Panc1 (cell line): ENCODE measurements around the gene PEX16. TPM values are rescaled to one million over a fixed set of nuclear protein-coding genes. Genes with fewer than 3 reads are reported as not detected.

Source experiments
- ATAC-seq: fragments of 200-7000 bp; cut with Tn5 transposase; 2 replicates; pipeline ENCODE4 v1.9.1; 2020; ENCODE audit warnings: mild to moderate bottlenecking, moderate library complexity
- BruUV-seq: library from RNA; stranded (reverse); fragments of 400-500 nt; replicated peaks from 2 replicates; lab custom pipeline; 2021; lab: Mats Ljungman, UMichigan
- CTCF ChIA-PET: fragments of 300-600 bp; sonication (Branson Sonifier 250); formaldehyde crosslinking; loops from one replicate; lab custom pipeline; 2022; ENCODE audit warnings: antibody characterized with exemption; lab: Charles Lee
- POLR2A ChIA-PET: fragments of 300-600 bp; sonication (Branson Sonifier 250); formaldehyde crosslinking; loops from one replicate; lab custom pipeline; 2022; ENCODE audit warnings: antibody characterized with exemption; lab: Charles Lee
- DNase-seq: peaks from one replicate; pipeline ENCODE4 v3.0.0-alpha.2; 2010; ENCODE audit warnings: low read depth, low spot score
- H3K27ac ChIP-seq: 2 replicates; pipeline ENCODE4 v1.5.1; 2011; ENCODE audit warnings: mild to moderate bottlenecking, low read length, inconsistent platforms
- H3K27me3 ChIP-seq: fragments of 200-500 bp; sonication (Bioruptor generic); 2 replicates; pipeline ENCODE4 v1.6.0; 2014; ENCODE audit warnings: low read length, inconsistent platforms; ENCODE audit not compliant: control insufficient read depth, insufficient read depth
- H3K36me3 ChIP-seq: fragments of 200-500 bp; sonication (Bioruptor generic); 2 replicates; pipeline ENCODE4 v1.5.1; 2014; ENCODE audit warnings: inconsistent platforms, mild to moderate bottlenecking, low read length, moderate library complexity; ENCODE audit not compliant: control insufficient read depth, insufficient read depth
- H3K4me1 ChIP-seq: 2 replicates; pipeline ENCODE4 v1.5.1; 2011; ENCODE audit warnings: inconsistent platforms, mild to moderate bottlenecking, low read length, moderate library complexity; ENCODE audit not compliant: control insufficient read depth, insufficient read depth
- H3K4me3 ChIP-seq, 2 experiments: 2 replicates each; pipeline ENCODE4 v1.5.1; 2011 to 2012; ENCODE audit warnings: low read depth in 2 of 2, low read length in 2 of 2, mild to moderate bottlenecking in 2 of 2, inconsistent platforms in 1 of 2, moderate library complexity in 1 of 2
- H3K9me3 ChIP-seq: fragments of 200-500 bp; sonication (Bioruptor generic); 2 replicates; pipeline ENCODE4 v1.5.1; 2014; ENCODE audit warnings: low read depth, mild to moderate bottlenecking, inconsistent platforms, low read length, moderate library complexity; ENCODE audit not compliant: control insufficient read depth, insufficient read depth
- POLR2AphosphoS5 ChIP-seq: IDR thresholded peaks from 2 replicates; pipeline ENCODE4 v1.6.1; 2012; ENCODE audit warnings: mild to moderate bottlenecking, low read depth, low read length, moderate library complexity
- SIN3A ChIP-seq: IDR thresholded peaks from 2 replicates; pipeline ENCODE4 v1.6.1; 2012; ENCODE audit warnings: low read depth, mild to moderate bottlenecking, low read length, moderate library complexity, borderline replicate concordance; ENCODE audit not compliant: insufficient read depth
- TCF7L2 ChIP-seq: IDR thresholded peaks from 2 replicates; pipeline ENCODE4 v1.6.1; 2011; ENCODE audit warnings: mild to moderate bottlenecking, low read depth, low read length, inconsistent platforms
- in situ Hi-C: cut with HindIII; loops from 2 replicates; pipeline ENCODE4 v1.10.0; 2016; ENCODE audit warnings: low sequenced_read_pairs, low pct_unique_long_range_greater_than_20kb
- intact Hi-C: fragments of 100-400 bp; cut with micrococcal nuclease; formaldehyde crosslinking; loops from one replicate; pipeline ENCODE4 v1.10.0; 2022; ENCODE audit not compliant: unreplicated experiment
- total RNA-seq: library from RNA; stranded (reverse); gene quantifications from one replicate; pipeline ENCODE4 v1.2.1, GENCODE V29; 2021; ENCODE audit not compliant: unreplicated experiment
- TF ChIP-seq, protein P1 (sequence below): fragments of 450-650 bp; IDR thresholded peaks from 2 replicates; pipeline ENCODE4 v1.5.1; 2017; ENCODE audit warnings: mild to moderate bottlenecking
- TF ChIP-seq, protein P2 (sequence below), 2 experiments: IDR thresholded peaks; 2 replicates each; pipeline ENCODE4 v1.6.1; 2011 to 2012; ENCODE audit warnings: low read depth in 2 of 2, control low read depth in 1 of 2, low read length in 1 of 2, mild to moderate bottlenecking in 1 of 2, moderate library complexity in 1 of 2; ENCODE audit not compliant: insufficient read depth in 1 of 2

The PEX16 gene
- total RNA-seq, 1 experiment from 2014 or later = 37.5 TPM

- Histone ChIP-seq H3K27me3 (no peaks in the 10 kb centered on the region; the same call in 1 of the 2 replicates), H3K27ac (no peak overlapping the region), H3K4me3 (no peak overlapping the region), H3K9me3 (no peaks in the 10 kb centered on the region), H3K4me1 (peaks cover 11% of the 10 kb centered on the region), H3K36me3 (peaks cover 12% of the 10 kb centered on the region; the same call in 1 of the 2 replicates)
- TF ChIP-seq TCF7L2 (no peak), SIN3A (no peak), POLR2AphosphoS5 (no peak)
- TF ChIP-seq, protein P1, sequence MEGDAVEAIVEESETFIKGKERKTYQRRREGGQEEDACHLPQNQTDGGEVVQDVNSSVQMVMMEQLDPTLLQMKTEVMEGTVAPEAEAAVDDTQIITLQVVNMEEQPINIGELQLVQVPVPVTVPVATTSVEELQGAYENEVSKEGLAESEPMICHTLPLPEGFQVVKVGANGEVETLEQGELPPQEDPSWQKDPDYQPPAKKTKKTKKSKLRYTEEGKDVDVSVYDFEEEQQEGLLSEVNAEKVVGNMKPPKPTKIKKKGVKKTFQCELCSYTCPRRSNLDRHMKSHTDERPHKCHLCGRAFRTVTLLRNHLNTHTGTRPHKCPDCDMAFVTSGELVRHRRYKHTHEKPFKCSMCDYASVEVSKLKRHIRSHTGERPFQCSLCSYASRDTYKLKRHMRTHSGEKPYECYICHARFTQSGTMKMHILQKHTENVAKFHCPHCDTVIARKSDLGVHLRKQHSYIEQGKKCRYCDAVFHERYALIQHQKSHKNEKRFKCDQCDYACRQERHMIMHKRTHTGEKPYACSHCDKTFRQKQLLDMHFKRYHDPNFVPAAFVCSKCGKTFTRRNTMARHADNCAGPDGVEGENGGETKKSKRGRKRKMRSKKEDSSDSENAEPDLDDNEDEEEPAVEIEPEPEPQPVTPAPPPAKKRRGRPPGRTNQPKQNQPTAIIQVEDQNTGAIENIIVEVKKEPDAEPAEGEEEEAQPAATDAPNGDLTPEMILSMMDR = no peak
- TF ChIP-seq, protein P2, sequence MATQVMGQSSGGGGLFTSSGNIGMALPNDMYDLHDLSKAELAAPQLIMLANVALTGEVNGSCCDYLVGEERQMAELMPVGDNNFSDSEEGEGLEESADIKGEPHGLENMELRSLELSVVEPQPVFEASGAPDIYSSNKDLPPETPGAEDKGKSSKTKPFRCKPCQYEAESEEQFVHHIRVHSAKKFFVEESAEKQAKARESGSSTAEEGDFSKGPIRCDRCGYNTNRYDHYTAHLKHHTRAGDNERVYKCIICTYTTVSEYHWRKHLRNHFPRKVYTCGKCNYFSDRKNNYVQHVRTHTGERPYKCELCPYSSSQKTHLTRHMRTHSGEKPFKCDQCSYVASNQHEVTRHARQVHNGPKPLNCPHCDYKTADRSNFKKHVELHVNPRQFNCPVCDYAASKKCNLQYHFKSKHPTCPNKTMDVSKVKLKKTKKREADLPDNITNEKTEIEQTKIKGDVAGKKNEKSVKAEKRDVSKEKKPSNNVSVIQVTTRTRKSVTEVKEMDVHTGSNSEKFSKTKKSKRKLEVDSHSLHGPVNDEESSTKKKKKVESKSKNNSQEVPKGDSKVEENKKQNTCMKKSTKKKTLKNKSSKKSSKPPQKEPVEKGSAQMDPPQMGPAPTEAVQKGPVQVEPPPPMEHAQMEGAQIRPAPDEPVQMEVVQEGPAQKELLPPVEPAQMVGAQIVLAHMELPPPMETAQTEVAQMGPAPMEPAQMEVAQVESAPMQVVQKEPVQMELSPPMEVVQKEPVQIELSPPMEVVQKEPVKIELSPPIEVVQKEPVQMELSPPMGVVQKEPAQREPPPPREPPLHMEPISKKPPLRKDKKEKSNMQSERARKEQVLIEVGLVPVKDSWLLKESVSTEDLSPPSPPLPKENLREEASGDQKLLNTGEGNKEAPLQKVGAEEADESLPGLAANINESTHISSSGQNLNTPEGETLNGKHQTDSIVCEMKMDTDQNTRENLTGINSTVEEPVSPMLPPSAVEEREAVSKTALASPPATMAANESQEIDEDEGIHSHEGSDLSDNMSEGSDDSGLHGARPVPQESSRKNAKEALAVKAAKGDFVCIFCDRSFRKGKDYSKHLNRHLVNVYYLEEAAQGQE (IDR thresholded peaks at IDR 0.05; ENCODE audit: insufficient read depth in 1 of 2, low read depth in 2 of 2, low read length in 1 of 2) = no peak
- POLR2A ChIA-PET = no interaction called here
- DNase-seq (no peak), ATAC-seq (no peak)
- in situ Hi-C loops (no loop called here), intact Hi-C loops (no loop called here)
- BruUV-seq = no TSS peak
- CTCF ChIA-PET = no interaction called here
Measured at GRCh38 chr11:45919806-45920530, 2.3 kb upstream of the PEX16 start.

DNA sequence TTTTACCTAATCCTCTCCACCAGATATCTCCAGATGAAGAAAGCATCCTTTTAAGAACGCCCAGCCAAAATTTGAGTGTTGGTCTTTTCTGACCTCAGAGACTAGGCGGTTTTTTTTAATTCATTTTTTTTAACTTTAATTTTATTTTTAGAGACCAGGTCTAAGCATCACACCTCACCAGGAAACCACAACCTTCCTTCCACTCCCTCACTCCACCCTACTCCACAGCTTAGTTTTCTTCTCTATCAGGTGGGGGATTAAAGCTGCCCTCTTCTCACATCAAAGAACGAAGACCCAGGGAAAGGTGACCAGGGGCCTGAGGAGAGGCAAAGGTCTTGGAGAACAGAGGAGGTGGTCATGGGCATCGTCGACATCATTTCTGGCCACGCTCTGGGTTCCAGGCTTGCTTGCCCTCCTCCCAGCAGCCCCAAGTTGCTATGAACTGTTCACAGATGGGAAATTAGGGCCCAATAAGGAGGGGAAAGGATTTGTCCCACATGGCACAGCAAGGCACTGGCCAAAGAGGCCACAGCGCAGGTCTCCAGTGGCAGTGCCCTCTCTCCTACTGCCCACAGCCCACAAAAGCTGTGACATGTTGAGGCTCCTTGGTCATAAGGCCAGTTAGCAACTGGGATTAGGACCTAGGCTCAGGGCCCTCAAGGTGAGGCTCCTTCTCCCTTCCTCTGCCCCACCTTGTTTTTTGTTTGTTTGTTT lies 1.4 kb upstream of the PEX16 start:
- POLR2A ChIA-PET = no interaction called here
- no peaks in the 10 kb centered on the region for H3K9me3 ChIP-seq
- intact Hi-C loops (no loop called here), in situ Hi-C loops (no loop called here)
- H3K36me3 ChIP-seq = peaks cover 12% of the 10 kb centered on the region
- no peaks in the 10 kb centered on the region; the same call in 1 of the 2 replicates for H3K27me3 ChIP-seq
- H3K4me1 ChIP-seq = peaks cover 11% of the 10 kb centered on the region
- no peak for ATAC-seq
- no peak for DNase-seq
- peak overlapping the region; percentile 95 to 100 for H3K4me3 ChIP-seq
- peak overlapping the region; percentile 94 for H3K27ac ChIP-seq
- BruUV-seq = no TSS peak
- CTCF ChIA-PET = no interaction called here
- TF ChIP-seq, protein P2 (IDR thresholded peaks at IDR 0.05; ENCODE audit: insufficient read depth in 1 of 2, low read depth in 2 of 2, low read length in 1 of 2) = no peak
- no peak for TF ChIP-seq TCF7L2
- TF ChIP-seq POLR2AphosphoS5 = no peak
- TF ChIP-seq SIN3A = no peak
- TF ChIP-seq, protein P1 = no peak
